H1 (cell line): ENCODE results near the gene CC2D2A. TPM values are rescaled to one million over a fixed set of nuclear protein-coding genes. Genes with fewer than 3 reads are reported as not detected.

ENCODE experiments used
- CTCF ChIA-PET: fragments of 300-600 bp; sonication (Branson Sonifier 250); formaldehyde crosslinking; loops from one replicate; lab custom pipeline; 2021; ENCODE audit not compliant: partially characterized antibody; lab: Charles Lee
- POLR2A ChIA-PET: fragments of 300-600 bp; sonication (Branson Sonifier 250); formaldehyde crosslinking; loops from one replicate; lab custom pipeline; 2021; ENCODE audit warnings: inconsistent platforms; ENCODE audit not compliant: partially characterized antibody; lab: Charles Lee
- DNase-seq, 2 experiments: peaks; one replicate each; pipeline versions ENCODE4 v3.0.0 to v3.0.0-alpha.2; 2010 to 2022; ENCODE audit warnings: low spot score in 2 of 2, low read depth in 1 of 2, mixed read lengths in 1 of 2
- FAIRE-seq: peaks from 2 replicates; lab custom pipeline; 2011; peaks lifted over from hg19 to GRCh38; lab: Jason Lieb, UNC
- H2AFZ ChIP-seq: 2 replicates; pipeline ENCODE4 v1.8.1; 2012; ENCODE audit warnings: low read length, inconsistent platforms
- H2AK5ac ChIP-seq: 2 replicates; pipeline ENCODE4 v1.6.1; 2013; ENCODE audit warnings: low read depth, low read length
- H2BK120ac ChIP-seq: replicated peaks from 2 replicates; pipeline ENCODE3; 2013; ENCODE audit warnings: low read depth, low read length, inconsistent platforms
- H2BK12ac ChIP-seq: 2 replicates; pipeline ENCODE4 v1.6.1; 2013; ENCODE audit warnings: low read depth, low read length
- H2BK15ac ChIP-seq: 2 replicates; pipeline ENCODE4 v1.6.1; 2013; ENCODE audit warnings: low read length
- H2BK20ac ChIP-seq: 2 replicates; pipeline ENCODE4 v1.6.1; 2013; ENCODE audit warnings: low read length
- H2BK5ac ChIP-seq: 2 replicates; pipeline ENCODE4 v1.6.1; 2013; ENCODE audit warnings: low read depth, low read length
- H3K14ac ChIP-seq: 2 replicates; pipeline ENCODE4 v1.6.1; 2013; ENCODE audit warnings: inconsistent platforms; ENCODE audit not compliant: insufficient read length
- H3K18ac ChIP-seq: 2 replicates; pipeline ENCODE4 v1.6.1; 2013; ENCODE audit warnings: low read length; ENCODE audit errors: extremely low read depth
- H3K23ac ChIP-seq: 2 replicates; pipeline ENCODE4 v1.6.1; 2013; ENCODE audit warnings: inconsistent platforms; ENCODE audit not compliant: insufficient read length
- H3K23me2 ChIP-seq: 2 replicates; pipeline ENCODE4 v1.6.1; 2013; ENCODE audit warnings: low read depth, low read length
- H3K27ac ChIP-seq: 2 replicates; pipeline ENCODE4 v1.6.1; 2011; ENCODE audit warnings: low read depth, low read length, inconsistent platforms
- H3K27me3 ChIP-seq, 4 experiments: replicated peaks in 1 of 4; 1 replicate in 1 of 4; 2 replicates in 3 of 4; pipeline versions ENCODE4 v1.6.1 to v1.8.1; 2011 to 2013; ENCODE audit warnings: low read length in 3 of 4, mild to moderate bottlenecking in 3 of 4, inconsistent platforms in 2 of 4, mixed read lengths in 2 of 4, moderate library complexity in 1 of 4; ENCODE audit not compliant: control insufficient read depth in 3 of 4, insufficient read depth in 3 of 4; ENCODE audit errors: extremely low read depth in 1 of 4
- H3K36me3 ChIP-seq, 4 experiments: 2 replicates each; pipeline versions ENCODE4 v1.6.1 to v1.8.1; 2011 to 2013; ENCODE audit warnings: mild to moderate bottlenecking in 4 of 4, low read length in 3 of 4, moderate library complexity in 2 of 4, control low read depth in 1 of 4, inconsistent platforms in 1 of 4; ENCODE audit not compliant: insufficient read depth in 4 of 4, control insufficient read depth in 2 of 4
- H3K4ac ChIP-seq: replicated peaks from 2 replicates; pipeline ENCODE3; 2013; ENCODE audit warnings: low read length, low read depth, mixed read lengths, inconsistent platforms; ENCODE audit not compliant: insufficient read length
- H3K4me1 ChIP-seq, 4 experiments: replicated peaks in 1 of 4; 1 replicate in 1 of 4; 2 replicates in 3 of 4; pipeline versions ENCODE4 v1.6.1 to v1.8.1; 2011 to 2013; ENCODE audit warnings: low read length in 3 of 4, inconsistent platforms in 2 of 4, mixed read lengths in 1 of 4; ENCODE audit not compliant: insufficient read depth in 4 of 4, control insufficient read depth in 3 of 4
- H3K4me2 ChIP-seq, 2 experiments: 2 replicates each; pipeline versions ENCODE4 v1.6.1 to v1.8.1; 2011 to 2013; ENCODE audit warnings: low read depth in 2 of 2, low read length in 2 of 2, control low read depth in 1 of 2, inconsistent platforms in 1 of 2, mild to moderate bottlenecking in 1 of 2; ENCODE audit not compliant: insufficient read depth in 1 of 2
- H3K4me3 ChIP-seq, 4 experiments: fragments of 200-600, 300-600 bp in 1 of 4; sonication (generic), shearing (Covaris generic), sonication (Bioruptor Twin) in 1 of 4; 2 replicates each; pipeline versions ENCODE4 v1.5.1 to v1.8.1; 2011 to 2016; ENCODE audit warnings: low read length in 4 of 4, low read depth in 3 of 4, control low read depth in 2 of 4, inconsistent platforms in 2 of 4, mild to moderate bottlenecking in 2 of 4, mixed read lengths in 1 of 4, moderate library complexity in 1 of 4; ENCODE audit not compliant: insufficient read depth in 2 of 4; ENCODE audit errors: extremely low read depth in 1 of 4
- H3K56ac ChIP-seq: replicated peaks from 2 replicates; pipeline ENCODE3; 2013; ENCODE audit warnings: low read depth, mild to moderate bottlenecking, mixed read lengths, low read length, inconsistent platforms; ENCODE audit not compliant: insufficient read length
- H3K79me1 ChIP-seq: 2 replicates; pipeline ENCODE4 v1.6.1; 2013; ENCODE audit warnings: low read depth, low read length, control low read depth
- H3K79me2 ChIP-seq, 2 experiments: 2 replicates each; pipeline versions ENCODE4 v1.6.1 to v1.8.1; 2012 to 2013; ENCODE audit warnings: low read length in 2 of 2, mild to moderate bottlenecking in 2 of 2, inconsistent platforms in 1 of 2; ENCODE audit not compliant: insufficient read depth in 2 of 2, control insufficient read depth in 1 of 2
- H3K9ac ChIP-seq, 4 experiments: replicated peaks in 1 of 4; 1 replicate in 1 of 4; 2 replicates in 3 of 4; pipeline versions ENCODE4 v1.6.1 to v1.8.1; 2011 to 2013; ENCODE audit warnings: low read depth in 3 of 4, low read length in 3 of 4, control low read depth in 2 of 4, mild to moderate bottlenecking in 2 of 4, moderate library complexity in 2 of 4, inconsistent platforms in 1 of 4; ENCODE audit errors: extremely low read depth in 1 of 4
- H3K9me3 ChIP-seq, 2 experiments: 2 replicates each; pipeline versions ENCODE4 v1.6.1 to v1.8.1; 2012 to 2013; ENCODE audit warnings: mild to moderate bottlenecking in 2 of 2, moderate library complexity in 2 of 2, control low read depth in 1 of 2, inconsistent platforms in 1 of 2, low read depth in 1 of 2, low read length in 1 of 2, mixed read lengths in 1 of 2; ENCODE audit not compliant: insufficient read depth in 2 of 2
- H4K20me1 ChIP-seq, 2 experiments: replicated peaks in 1 of 2; 2 replicates each; pipeline versions ENCODE3 to v1.8.1; 2011 to 2013; ENCODE audit warnings: inconsistent platforms in 2 of 2, low read length in 2 of 2, mild to moderate bottlenecking in 1 of 2; ENCODE audit not compliant: insufficient read depth in 2 of 2, control insufficient read depth in 1 of 2
- H4K5ac ChIP-seq: 2 replicates; pipeline ENCODE4 v1.6.1; 2013; ENCODE audit warnings: low read length, low read depth, mixed read lengths, inconsistent platforms; ENCODE audit not compliant: insufficient read length
- H4K8ac ChIP-seq: 2 replicates; pipeline ENCODE4 v1.8.0; 2013; ENCODE audit warnings: mild to moderate bottlenecking, moderate library complexity, low read length, inconsistent platforms; ENCODE audit not compliant: insufficient read depth; ENCODE audit errors: extremely low read depth
- H4K91ac ChIP-seq: replicated peaks from 2 replicates; pipeline ENCODE3; 2013; ENCODE audit warnings: low read length, mixed read lengths, inconsistent platforms; ENCODE audit not compliant: insufficient read length
- ATF2 ChIP-seq: IDR thresholded peaks from 2 replicates; pipeline ENCODE4 v1.6.1; 2012; ENCODE audit warnings: low read length, inconsistent platforms
- CREB1 ChIP-seq: IDR thresholded peaks from 2 replicates; pipeline ENCODE4 v1.6.1; 2012; ENCODE audit warnings: inconsistent platforms
- POU5F1 ChIP-seq: IDR thresholded peaks from 2 replicates; pipeline ENCODE4 v1.6.1; 2011; ENCODE audit warnings: low read depth, mild to moderate bottlenecking, low read length, moderate library complexity
- SIX5 ChIP-seq: IDR thresholded peaks from 2 replicates; pipeline ENCODE4 v1.6.1; 2011; ENCODE audit warnings: mild to moderate bottlenecking, low read depth, low read length
- SP1 ChIP-seq: IDR thresholded peaks from 2 replicates; pipeline ENCODE4 v1.6.1; 2011; ENCODE audit warnings: low read depth, low read length
- SUZ12 ChIP-seq: fragments of 200-600 bp; sonication (generic); IDR thresholded peaks from 2 replicates; pipeline ENCODE4 v1.6.1; 2012; ENCODE audit warnings: mild to moderate bottlenecking, inconsistent platforms, low read length, moderate library complexity, mixed read lengths
- USF2 ChIP-seq: IDR thresholded peaks from 2 replicates; pipeline ENCODE4 v1.6.1; 2011; ENCODE audit warnings: low read length, improper control_type of control experiment
- WGBS, 2 experiments: shearing (Covaris generic) in 1 of 2; methylation state at CpG; one replicate each; pipeline versions ENCODE4 v1.1.6 to v1.1.7; 2013 to 2015; ENCODE audit warnings: low lambda C conversion rate in 2 of 2, mixed read lengths in 2 of 2, inconsistent platforms in 1 of 2, low coverage in 1 of 2, missing lambda C conversion rate in 1 of 2; ENCODE audit not compliant: insufficient replicate concordance in 2 of 2, insufficient coverage in 1 of 2, insufficient read length in 1 of 2; ENCODE audit errors: extremely low coverage in 1 of 2, missing lambda C conversion rate in 1 of 2; 5-methylcytosine and 5-hydroxymethylcytosine counted together
- polyA plus RNA-seq, 7 experiments: library from polyadenylated mRNA; depleted of rRNA in 3 of 7; stranded (reverse) in 5 of 7; unstranded in 2 of 7; fragments of >200 nt in 5 of 7; fragments of 200-250 nt in 2 of 7; gene quantifications; 1 replicate in 5 of 7; 2 replicates in 1 of 7; 4 replicates in 1 of 7; pipeline versions ENCODE4 v1.2.1 to v1.2.3, GENCODE V29; 2011 to 2013; ENCODE audit warnings: missing spikeins in 2 of 7, mixed read lengths in 2 of 7
- total RNA-seq: library from RNA; stranded (reverse); fragmentation: NEBNext Ultra II Directional; extraction: Animal tissue kit (Norgen Biotek cat#: 25700); gene quantifications from 2 replicates; pipeline ENCODE4 v1.2.1, GENCODE V29; 2021

The CC2D2A gene
- total and polyA plus RNA-seq, 2 of the 8 experiments (the other 6 are each of a cell fraction or from before 2014, with no cell fraction given) = 11.0 to 12.2 TPM

GRCh38 chr4:15575966-15576365 is 106.3 kb downstream of the CC2D2A start:
- TF ChIP-seq USF2 = no peak
- TF ChIP-seq SUZ12 = no peak
- no peak for TF ChIP-seq CREB1
- TF ChIP-seq SIX5 = no peak
- TF ChIP-seq POU5F1 = no peak
- TF ChIP-seq SP1 = no peak
- no peak for TF ChIP-seq ATF2
- Histone ChIP-seq H2AK5ac (no peak overlapping the region), H3K27ac (no peak overlapping the region), H3K4me2 (no peak overlapping the region), H4K8ac (no peak overlapping the region), H2BK5ac (no peak overlapping the region), H2BK15ac (no peak overlapping the region), H4K5ac (no peak overlapping the region), H3K4me1 (no peaks in the 10 kb centered on the region), H3K4me3 (no peak overlapping the region), H3K9ac (no peak overlapping the region), H3K18ac (no peak overlapping the region), H3K4ac (no peak overlapping the region), H3K23me2 (no peaks in the 10 kb centered on the region; the same call in 1 of the 2 replicates), H2BK20ac (no peak overlapping the region), H3K9me3 (no peaks in the 10 kb centered on the region), H3K36me3 (0 out of 8 replicates have a peak, but pooled peaks cover 0 to 2% (median 0%) of the 10 kb centered on the region in 4 experiments), H3K79me1 (no peaks in the 10 kb centered on the region), H3K27me3 (no peaks in the 10 kb centered on the region), H3K14ac (no peak overlapping the region), H4K91ac (no peak overlapping the region), H3K56ac (no peak overlapping the region), H3K79me2 (no peaks in the 10 kb centered on the region), H4K20me1 (no peaks in the 10 kb centered on the region), H2BK120ac (no peak overlapping the region), H2BK12ac (no peak overlapping the region), H3K23ac (no peak overlapping the region), H2AFZ (no peak overlapping the region)
- no peak for DNase-seq
- 57% methylated on average over 2 of the region's 2 CpGs; no CpG with 5 or more reads in 1 of the 2 experiments for WGBS, 2 experiments
- ChIA-PET POLR2A (interaction anchor here (1.6 kb wide), 1 partner anchor 10 kb away, joined by 3 read pairs; no protein-coding TSS in a partner anchor), CTCF (interaction anchor here (0.9 to 1.6 kb wide), 3 partner anchors 10 to 180 kb away, joined by 3 to 4 read pairs (median 4); no protein-coding TSS in a partner anchor)
- no peak for FAIRE-seq
